Epithelial cell of esophagus (primary cell): ENCODE data around the gene FBXW5.

Experiments used
- DNase-seq: peaks from one replicate; pipeline ENCODE4 v3.0.0; 2010; ENCODE audit warnings: low read depth
- H3K4me3 ChIP-seq: 2 replicates; pipeline ENCODE4 v1.5.1; 2011; ENCODE audit warnings: mild to moderate bottlenecking, low read length, control low read depth
- CTCF ChIP-seq: IDR thresholded peaks from 2 replicates; pipeline ENCODE4 v1.5.1; 2011; ENCODE audit warnings: low read depth, mild to moderate bottlenecking, low read length, control low read depth, inconsistent platforms; ENCODE audit not compliant: insufficient read depth; ENCODE audit errors: missing control alignments

Gene FBXW5

GRCh38 chr9:136920734-136921231 is 23.8 kb downstream of the FBXW5 start:
- no peak overlapping the region for H3K4me3 ChIP-seq
- no peak for TF ChIP-seq CTCF
- DNase-seq, result no peak

GRCh38 chr9:136920069-136920468 is 24.5 kb downstream of the FBXW5 start:
- no peak for TF ChIP-seq CTCF
- no peak for DNase-seq
- H3K4me3 ChIP-seq, result no peak overlapping the region

- no peak overlapping the region for H3K4me3 ChIP-seq
- no peak for DNase-seq
- no peak for TF ChIP-seq CTCF
Observed at GRCh38 chr9:136917902-136918301, 26.6 kb downstream of the FBXW5 start.

- no peak overlapping the region for H3K4me3 ChIP-seq
- no peak for DNase-seq
- no peak for TF ChIP-seq CTCF
Observed at GRCh38 chr9:136916330-136917184, 28.0 kb downstream of the FBXW5 start.

GRCh38 chr9:136915632-136916329 is 28.8 kb downstream of the FBXW5 start:
- no peak overlapping the region for H3K4me3 ChIP-seq
- TF ChIP-seq CTCF, result no peak
- no peak for DNase-seq

GRCh38 chr9:136913701-136914438 is 30.7 kb downstream of the FBXW5 start:
- no peak for TF ChIP-seq CTCF
- no peak overlapping the region for H3K4me3 ChIP-seq
- no peak for DNase-seq
